Measurements from ENCODE around the gene TMEM87B. TPM values are rescaled to one million over a fixed set of nuclear protein-coding genes. Genes with fewer than 3 reads are reported as not detected.

TMEM87B gene
- total RNA-seq, 1 experiment from 2014 or later, result 24.4 TPM

GRCh38 chr2:112153179-112153490, 98.1 kb downstream of the TMEM87B start:
- TF ChIP-seq EZH2 (IDR thresholded peaks at IDR 0.05; ENCODE audit: low read depth) (no peak), CTCF (conservative IDR thresholded peaks at IDR 0.05) (no peak)
- Histone ChIP-seq H3K4me2 (no peak overlapping the region), H3F3A (ENCODE audit: insufficient read depth, low read depth) (no peaks in the 10 kb centered on the region), H2AFZ (no peak overlapping the region), H3K4me1 (replicated peaks; ENCODE audit: insufficient read depth) (no peaks in the 10 kb centered on the region), H3K36me3 (ENCODE audit: low read depth) (no peaks in the 10 kb centered on the region), H3K27me3 (ENCODE audit: insufficient read depth, low read depth) (no peaks in the 10 kb centered on the region), H4K20me1 (ENCODE audit: insufficient read depth) (no peaks in the 10 kb centered on the region), H3K9me3 (ENCODE audit: insufficient read depth, low read depth) (no peaks in the 10 kb centered on the region), H3K9me2 (ENCODE audit: insufficient read depth) (no peaks in the 10 kb centered on the region), H3K27ac (no peak overlapping the region), H3K79me2 (ENCODE audit: low read depth) (no peaks in the 10 kb centered on the region), H3K4me3 (no peak overlapping the region)
- intact Hi-C loops (cut with micrococcal nuclease; ENCODE audit: unreplicated experiment), result no loop called here
- no peak for DNase-seq
- no TSS peak for BruUV-seq (replicated peaks)
- CTCF ChIA-PET, result no interaction called here
- POLR2A ChIA-PET (ENCODE audit: unreplicated experiment), result no interaction called here

DNA sequence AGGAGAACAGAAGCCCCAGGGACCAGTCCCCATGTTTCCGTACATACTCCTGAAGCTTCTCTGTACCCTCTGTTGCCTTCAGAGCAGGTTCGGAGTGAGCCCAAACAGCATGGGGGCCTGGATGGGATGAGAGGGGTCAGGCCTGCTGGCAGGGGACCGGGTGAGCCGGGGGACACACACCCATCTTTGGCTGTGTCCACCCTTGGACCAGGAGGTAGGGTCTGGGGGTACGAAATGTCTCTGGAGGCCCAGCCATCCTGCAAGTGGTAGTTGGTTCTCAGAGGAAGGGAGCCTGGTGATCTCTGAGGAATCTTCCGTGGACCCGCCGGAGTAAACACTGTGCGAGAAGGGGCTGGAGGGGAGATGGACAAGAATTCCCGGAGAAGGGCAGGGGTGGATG, 98.4 kb downstream of the TMEM87B start:
- Histone ChIP-seq H4K20me1 (ENCODE audit: insufficient read depth) (no peaks in the 10 kb centered on the region), H3K79me2 (ENCODE audit: low read depth) (no peaks in the 10 kb centered on the region), H3K9me2 (ENCODE audit: insufficient read depth) (no peaks in the 10 kb centered on the region), H3K36me3 (ENCODE audit: low read depth) (no peaks in the 10 kb centered on the region), H3K4me3 (no peak overlapping the region), H3K9me3 (ENCODE audit: insufficient read depth, low read depth) (no peaks in the 10 kb centered on the region), H3K4me1 (replicated peaks; ENCODE audit: insufficient read depth) (no peaks in the 10 kb centered on the region), H3K27me3 (ENCODE audit: insufficient read depth, low read depth) (no peaks in the 10 kb centered on the region), H2AFZ (no peak overlapping the region), H3F3A (ENCODE audit: insufficient read depth, low read depth) (no peaks in the 10 kb centered on the region), H3K27ac (no peak overlapping the region), H3K4me2 (no peak overlapping the region)
- intact Hi-C loops (cut with micrococcal nuclease; ENCODE audit: unreplicated experiment), result no loop called here
- DNase-seq, result no peak
- TF ChIP-seq CTCF (conservative IDR thresholded peaks at IDR 0.05) (no peak), EZH2 (IDR thresholded peaks at IDR 0.05; ENCODE audit: low read depth) (no peak)
- ChIA-PET CTCF (no interaction called here), POLR2A (ENCODE audit: unreplicated experiment) (no interaction called here)
- BruUV-seq (replicated peaks), result no TSS peak

DNA sequence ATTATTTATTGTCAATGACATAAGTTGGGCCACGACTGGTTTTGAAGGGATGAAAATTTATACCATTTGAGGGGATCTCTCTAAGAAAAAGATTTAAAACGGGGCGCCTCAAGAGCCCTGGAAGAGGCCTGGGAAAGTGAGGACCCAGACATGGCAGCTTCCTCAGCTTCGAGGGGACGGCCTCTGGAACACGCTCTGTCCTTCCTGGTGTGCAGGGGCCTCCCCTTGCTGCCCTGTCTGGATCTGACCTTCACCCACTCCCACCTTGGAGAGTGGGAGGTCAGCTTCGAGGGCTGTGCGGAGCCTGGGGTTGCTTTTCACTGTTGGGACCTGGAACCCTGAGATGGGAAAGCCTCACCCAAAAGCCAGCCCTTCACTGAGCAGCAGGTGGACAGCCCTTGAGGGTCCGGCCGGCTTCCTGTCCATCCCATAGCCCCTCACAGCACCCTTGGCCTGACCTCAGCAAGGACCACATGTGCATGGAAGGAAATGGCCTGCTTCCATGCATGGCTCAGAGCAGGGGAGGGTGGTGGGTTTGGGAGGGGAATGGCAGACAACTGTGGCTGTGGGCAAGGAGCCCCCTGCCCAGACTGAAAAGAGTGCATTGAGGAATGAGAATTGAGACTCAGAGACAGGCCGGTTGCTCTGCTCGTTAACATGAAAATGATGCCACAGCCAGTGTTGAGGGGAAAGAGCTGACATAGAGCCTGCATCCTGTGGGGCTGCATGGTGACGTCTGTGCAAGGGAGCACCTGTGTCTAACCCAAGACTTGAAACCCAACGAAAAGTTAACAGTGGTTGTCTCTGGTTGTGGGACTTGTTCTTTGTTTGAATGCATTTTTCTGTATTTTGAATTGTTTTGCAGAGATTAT, 99.4 kb downstream of the TMEM87B start:
- no peaks in the 10 kb centered on the region for H3K4me1 ChIP-seq (replicated peaks; ENCODE audit: insufficient read depth)
- H3K79me2 ChIP-seq (ENCODE audit: low read depth), result no peaks in the 10 kb centered on the region
- H2AFZ ChIP-seq, result no peak overlapping the region
- TF ChIP-seq EZH2 (IDR thresholded peaks at IDR 0.05; ENCODE audit: low read depth), result no peak
- no peak for TF ChIP-seq CTCF (conservative IDR thresholded peaks at IDR 0.05)
- H3K9me2 ChIP-seq (ENCODE audit: insufficient read depth), result no peaks in the 10 kb centered on the region
- no TSS peak for BruUV-seq (replicated peaks)
- CTCF ChIA-PET, result no interaction called here
- no peak overlapping the region for H3K27ac ChIP-seq
- H3K4me2 ChIP-seq, result no peak overlapping the region
- no peaks in the 10 kb centered on the region for H3K36me3 ChIP-seq (ENCODE audit: low read depth)
- POLR2A ChIA-PET (ENCODE audit: unreplicated experiment), result no interaction called here
- no peaks in the 10 kb centered on the region for H3F3A ChIP-seq (ENCODE audit: insufficient read depth, low read depth)
- no peak overlapping the region for H3K4me3 ChIP-seq
- no peaks in the 10 kb centered on the region for H4K20me1 ChIP-seq (ENCODE audit: insufficient read depth)
- no peaks in the 10 kb centered on the region for H3K27me3 ChIP-seq (ENCODE audit: insufficient read depth, low read depth)
- no peaks in the 10 kb centered on the region for H3K9me3 ChIP-seq (ENCODE audit: insufficient read depth, low read depth)
- no peak for DNase-seq
- intact Hi-C loops (cut with micrococcal nuclease; ENCODE audit: unreplicated experiment), result no loop called here

Data from PC-9 (cell line).